NK-92 treated with Interleukin-12 subunit alpha and Interleukin-12 subunit beta, amount 100 ng/mL, for 24 hours (cell line): Measurements from ENCODE around the gene ST13.
A peak's percentile ranks its signal among the peaks of the same experiment; 100 is the strongest.
"Not testable (repeated sequence)": the region's sequence is repeated elsewhere in the genome, so short reads cannot be mapped to it uniquely, and the experiment has no call there.

Experiments used
- DNase-seq: peaks from one replicate; lab custom pipeline; 2025; lab: John Stamatoyannopoulos, UW

ST13 gene

GRCh38 chr22:40838486-40838885 lies 18.0 kb downstream of the ST13 start:
- no peak for DNase-seq

DNA sequence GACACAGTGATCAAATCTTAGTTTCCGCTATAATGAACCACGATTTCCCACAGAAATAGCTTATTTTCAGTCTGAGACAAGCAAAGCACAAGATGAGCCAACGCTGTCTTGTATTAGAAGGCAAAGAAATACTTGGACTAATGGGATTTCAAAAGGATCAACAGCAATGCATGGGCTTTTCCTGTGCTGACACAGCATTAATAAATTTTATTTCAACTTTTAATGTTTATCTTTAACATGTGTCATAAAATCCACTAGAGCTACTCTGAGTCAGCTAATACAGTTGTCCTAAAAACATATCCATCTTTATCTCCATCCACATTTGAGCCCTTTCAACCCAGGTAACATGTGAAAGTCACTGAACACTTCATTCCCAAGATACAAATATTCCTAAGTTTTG lies 21.8 kb downstream of the ST13 start:
- no peak for DNase-seq

- no peak for DNase-seq
Observed at GRCh38 chr22:40829131-40829530, 27.3 kb downstream of the ST13 start.

GRCh38 chr22:40826984-40827741 lies 29.3 kb downstream of the ST13 start:
- DNase-seq = no peak

DNA sequence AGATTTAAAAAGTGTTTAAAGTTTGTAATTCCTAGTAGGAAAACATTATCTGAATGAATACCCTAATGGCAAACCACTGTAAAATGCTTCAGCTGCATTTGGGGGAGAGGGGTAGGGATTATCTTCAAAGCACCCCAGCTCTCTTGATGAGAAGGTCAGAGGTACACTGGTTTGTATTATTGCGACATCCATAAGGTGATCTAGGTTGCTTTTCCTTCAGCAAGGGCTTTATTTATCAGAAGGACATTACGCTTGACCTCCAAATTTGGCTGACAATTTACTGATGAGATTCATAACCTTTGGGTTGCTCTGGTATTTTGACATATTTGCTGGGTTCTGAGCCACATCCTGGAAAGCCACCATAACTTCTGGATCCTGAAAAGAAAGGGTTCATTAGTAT lies 30.1 kb downstream of the ST13 start:
- DNase-seq = not testable (repeated sequence)

DNA sequence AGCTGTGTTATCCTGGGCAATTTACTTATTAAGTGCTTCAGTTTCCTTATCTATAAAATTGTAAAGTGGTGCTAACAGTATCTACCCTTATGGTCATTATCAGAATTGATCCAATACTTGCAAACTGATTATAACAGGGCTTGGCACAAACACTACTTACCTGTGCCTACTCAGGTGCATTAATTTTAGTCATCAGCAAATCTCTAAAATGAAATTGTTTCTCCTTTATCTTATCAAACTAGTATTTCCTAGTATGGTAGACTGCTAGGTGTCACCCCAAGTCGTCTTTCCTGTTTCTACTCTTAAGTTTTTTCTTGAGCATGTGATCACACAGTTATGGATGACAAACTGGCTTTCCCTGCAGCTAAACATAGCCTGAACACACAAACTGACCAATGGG lies 33.0 kb downstream of the ST13 start:
- DNase-seq = no peak

DNA sequence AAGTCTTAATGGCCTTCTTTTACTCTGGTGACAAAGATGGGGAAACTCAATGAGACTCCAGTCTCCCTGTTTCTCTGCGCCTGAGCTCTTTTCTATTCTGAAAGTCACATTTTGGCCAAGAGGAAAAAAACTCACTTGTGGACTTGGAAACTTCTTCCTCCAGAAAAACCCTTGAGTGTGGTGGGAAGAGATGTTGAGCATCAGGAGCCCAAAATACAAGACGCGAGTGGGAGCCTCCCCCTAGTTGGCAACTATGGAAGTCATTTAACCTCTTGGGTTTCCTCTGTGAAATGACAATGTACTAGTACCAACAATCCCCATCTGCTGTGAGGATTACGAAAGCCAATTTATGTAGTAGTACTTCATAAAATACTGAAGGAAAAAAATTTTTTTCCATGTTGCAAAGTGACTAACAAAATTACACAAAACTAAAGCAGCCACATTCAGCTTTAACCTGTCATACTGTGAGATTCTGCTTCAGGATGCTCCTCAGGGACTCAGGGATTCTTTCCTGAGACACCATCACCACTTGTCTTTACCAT lies 36.8 kb downstream of the ST13 start:
- no peak for DNase-seq

DNA sequence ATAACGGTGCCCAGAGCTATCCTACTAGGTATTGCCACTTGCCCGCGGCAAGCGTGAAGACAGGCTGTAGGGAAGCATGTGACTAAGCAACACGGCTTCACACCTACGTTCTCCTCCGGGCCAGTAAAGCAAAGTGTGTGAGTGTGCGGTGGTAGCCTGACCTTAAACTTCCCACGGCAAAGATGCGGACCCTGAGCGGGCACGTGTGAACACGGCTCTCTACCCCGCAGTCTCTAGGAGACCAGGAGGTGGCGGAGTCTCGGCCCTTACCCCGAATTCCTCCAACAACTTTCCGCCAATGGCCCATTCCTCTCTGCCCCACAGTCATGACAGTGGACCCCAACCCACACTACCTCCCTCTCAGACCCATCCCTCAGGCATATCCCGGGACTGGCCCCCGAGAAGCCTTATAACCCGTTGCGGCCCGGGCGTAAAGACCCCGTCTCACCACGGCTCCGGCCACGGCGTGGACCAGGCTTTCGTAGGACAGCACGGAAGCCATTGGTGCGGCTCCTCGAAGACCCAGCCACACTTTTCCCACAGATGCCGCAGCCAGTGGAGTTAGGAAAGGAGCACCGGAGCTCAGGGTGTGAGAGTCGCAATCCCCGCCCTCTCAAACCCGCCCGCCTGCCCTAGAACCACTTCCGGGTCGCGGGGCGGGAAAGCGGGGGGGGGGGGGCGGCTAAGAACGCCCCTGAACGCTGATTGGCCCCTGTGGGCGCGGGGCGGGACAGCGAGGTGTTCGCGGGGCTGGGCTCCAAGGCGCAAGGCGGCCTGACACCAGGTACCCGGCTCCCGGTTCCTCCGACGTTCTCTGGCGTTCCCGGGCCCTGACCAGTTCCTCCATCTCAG lies 37.5 kb downstream of the ST13 start, which contains the start of gene SLC25A17:
Gene SLC25A17 (minus strand): TSS at position 600 of the 852 bp plus-strand sequence. CDS start 98 bp downstream, at position 502.
- DNase-seq = peak; percentile 83

DNA sequence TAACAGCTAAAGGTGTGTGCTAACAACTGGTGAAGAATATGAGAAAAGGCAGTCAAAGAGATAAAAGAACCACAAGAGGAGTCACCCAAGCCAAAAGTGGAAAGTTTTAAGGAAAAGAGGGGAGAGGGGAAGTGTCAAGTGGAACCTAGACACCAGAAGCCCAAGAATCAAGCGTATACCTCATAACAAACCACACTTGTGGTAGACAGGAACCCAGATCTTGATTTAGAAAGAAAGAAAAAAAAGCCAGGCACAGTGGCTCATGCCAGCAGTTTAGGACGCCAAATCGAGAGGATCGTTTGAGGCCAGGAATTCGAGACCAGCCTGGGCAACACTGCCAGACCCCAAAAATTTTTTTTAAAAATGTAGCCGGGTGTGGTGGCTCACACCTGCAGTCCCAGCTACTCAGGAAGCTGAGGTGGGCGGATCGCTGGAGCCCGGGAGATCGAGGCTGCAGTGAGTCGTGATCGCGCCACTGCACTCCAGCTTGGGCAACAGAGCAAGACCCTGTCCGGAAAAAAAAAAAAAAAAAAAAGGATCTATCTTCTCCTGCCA lies 38.2 kb downstream of the ST13 start:
- no peak for DNase-seq

DNA sequence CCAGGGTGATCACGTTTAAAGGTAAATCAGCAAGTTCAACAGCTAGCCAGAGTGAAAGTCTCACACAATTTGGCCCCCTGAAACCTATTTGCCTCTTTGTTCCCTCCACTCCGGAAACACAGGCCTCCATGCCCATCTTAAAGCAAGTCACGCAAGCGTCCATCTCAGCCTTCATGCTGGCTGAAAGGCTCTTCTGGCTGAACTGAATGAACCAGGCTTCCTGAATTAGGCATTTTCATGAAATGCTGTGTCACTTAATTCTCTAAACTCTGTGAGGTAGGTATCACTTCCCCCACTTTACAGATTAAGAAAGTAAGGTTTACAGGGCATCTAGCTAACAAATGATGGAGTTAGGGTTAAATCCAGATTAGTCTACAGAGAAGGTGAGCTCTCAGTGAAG lies 38.7 kb downstream of the ST13 start:
- DNase-seq = no peak

GRCh38 chr22:40813912-40814315 lies 42.5 kb downstream of the ST13 start:
- DNase-seq = no peak

- DNase-seq = no peak
Observed at GRCh38 chr22:40808018-40808841, 48.2 kb downstream of the ST13 start.

GRCh38 chr22:40806711-40807110 lies 49.7 kb downstream of the ST13 start:
- no peak for DNase-seq

GRCh38 chr22:40805699-40806203 lies 50.7 kb downstream of the ST13 start:
- no peak for DNase-seq

GRCh38 chr22:40805239-40805638 lies 51.2 kb downstream of the ST13 start:
- DNase-seq = no peak

- DNase-seq = no peak
Observed at GRCh38 chr22:40803321-40803720, 53.1 kb downstream of the ST13 start.

DNA sequence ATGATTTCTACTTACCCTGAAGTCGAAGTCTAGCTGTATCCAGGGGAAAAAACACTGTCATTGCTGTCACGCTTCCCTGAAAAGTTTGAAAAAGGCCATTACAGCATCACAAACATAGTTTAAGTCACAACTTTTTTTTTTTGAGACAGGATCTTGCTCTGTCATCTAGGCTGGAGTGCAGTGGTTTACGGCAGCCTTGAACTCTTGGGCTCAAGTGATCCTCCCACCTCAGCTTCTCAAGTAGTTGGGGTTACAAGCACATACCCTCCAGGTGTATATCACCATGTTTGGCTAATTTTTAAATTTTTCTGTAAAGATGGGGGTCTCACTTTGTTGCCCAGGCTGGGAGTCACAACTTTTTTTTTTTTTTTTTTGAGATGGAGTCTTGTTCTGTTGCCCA lies 57.4 kb downstream of the ST13 start:
- no peak for DNase-seq

DNA sequence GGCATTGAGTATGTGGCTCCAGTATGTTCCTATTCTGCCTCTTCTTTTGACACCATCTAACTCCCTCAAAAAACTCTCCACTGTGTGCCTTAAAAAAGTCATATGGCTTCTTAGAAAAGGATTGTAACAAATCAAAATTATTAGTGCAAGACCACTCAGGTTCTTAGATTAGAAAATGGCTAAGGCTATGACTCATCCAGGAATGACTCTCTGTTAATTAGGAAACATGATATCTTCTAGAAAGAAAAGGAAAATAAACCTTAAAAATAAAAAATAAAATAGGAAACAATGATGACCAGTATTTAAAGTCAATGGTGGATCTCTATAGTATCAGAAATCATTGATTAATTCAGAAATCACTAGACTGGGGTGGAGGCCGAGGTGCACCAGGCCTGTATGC lies 59.0 kb downstream of the ST13 start:
- DNase-seq = no peak

DNA sequence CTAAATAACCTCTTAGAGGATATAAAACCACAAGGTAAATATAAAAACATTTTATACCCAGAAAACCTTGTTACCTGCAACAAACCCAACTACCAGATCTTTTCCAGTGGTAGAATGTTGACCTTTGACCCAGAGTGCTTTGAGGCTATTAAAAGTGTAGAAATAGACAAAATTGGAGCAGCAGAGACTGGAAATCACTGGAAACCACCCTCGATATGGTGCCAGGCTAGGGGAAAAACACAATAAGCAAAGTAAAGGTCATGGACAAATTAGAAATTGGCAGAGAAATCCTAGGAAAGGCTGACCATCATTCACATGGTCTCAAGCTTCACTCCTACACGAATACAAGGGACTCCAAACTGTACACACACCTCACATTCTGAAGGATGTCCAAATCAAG lies 64.0 kb downstream of the ST13 start:
- no peak for DNase-seq

DNA sequence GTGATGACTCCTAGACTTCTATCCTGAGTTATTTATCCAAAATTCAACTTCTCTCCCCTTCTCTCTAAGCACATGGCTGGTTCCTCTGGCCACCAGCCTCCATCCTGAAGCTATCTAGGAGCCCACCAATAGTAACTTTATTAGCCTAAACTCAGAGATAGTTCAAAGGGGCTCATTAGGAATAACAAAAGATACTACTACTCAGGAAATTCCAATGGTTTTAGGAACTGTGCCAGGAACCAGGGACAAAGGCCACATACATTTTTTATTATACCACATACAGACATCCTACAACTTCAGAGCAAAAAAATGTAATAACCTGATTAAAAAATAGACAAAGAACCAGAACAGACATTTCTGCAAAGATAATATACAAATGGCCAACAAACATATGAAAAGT lies 65.2 kb downstream of the ST13 start:
- DNase-seq = no peak

DNA sequence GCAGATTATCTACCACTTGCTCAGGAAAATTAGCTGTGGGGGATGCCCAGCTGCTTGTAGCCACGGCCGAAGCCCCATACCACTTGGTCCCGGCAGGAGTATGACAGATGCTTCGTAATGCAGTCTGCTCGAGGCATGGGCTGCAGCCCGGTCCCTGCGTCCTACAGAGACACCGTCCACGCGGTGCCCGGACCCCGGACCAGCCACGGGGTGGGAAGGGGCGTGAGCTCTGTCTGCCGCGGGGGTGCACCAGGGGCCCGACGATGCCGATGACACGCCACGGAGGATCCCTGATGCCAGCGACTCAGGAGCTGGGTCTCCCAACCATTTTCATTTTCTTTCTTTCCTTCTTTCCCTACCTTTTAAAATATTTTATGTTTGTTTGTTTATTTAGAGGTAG lies 67.3 kb downstream of the ST13 start:
- no peak for DNase-seq

DNA sequence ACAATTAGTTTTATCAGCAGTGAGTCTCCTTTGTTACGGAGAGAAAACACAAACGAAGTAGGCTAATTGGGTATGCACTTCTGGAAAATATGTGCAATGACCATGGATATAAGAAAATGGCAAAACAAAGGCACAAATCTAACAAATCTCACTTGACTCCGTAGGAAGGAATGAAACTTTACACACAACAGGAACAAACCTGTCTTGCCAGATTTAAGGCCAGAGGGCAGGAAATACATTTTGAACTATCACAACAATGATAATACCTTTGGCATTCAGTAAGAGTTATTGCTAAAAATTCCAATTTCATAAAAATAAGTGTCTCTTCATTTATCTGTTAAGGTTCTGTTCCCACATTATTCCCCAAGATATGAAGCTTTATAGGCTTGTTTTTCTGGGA lies 73.9 kb downstream of the ST13 start:
- DNase-seq = no peak
